ENCODE results near the gene MYH7.

MYH7 gene

DNA sequence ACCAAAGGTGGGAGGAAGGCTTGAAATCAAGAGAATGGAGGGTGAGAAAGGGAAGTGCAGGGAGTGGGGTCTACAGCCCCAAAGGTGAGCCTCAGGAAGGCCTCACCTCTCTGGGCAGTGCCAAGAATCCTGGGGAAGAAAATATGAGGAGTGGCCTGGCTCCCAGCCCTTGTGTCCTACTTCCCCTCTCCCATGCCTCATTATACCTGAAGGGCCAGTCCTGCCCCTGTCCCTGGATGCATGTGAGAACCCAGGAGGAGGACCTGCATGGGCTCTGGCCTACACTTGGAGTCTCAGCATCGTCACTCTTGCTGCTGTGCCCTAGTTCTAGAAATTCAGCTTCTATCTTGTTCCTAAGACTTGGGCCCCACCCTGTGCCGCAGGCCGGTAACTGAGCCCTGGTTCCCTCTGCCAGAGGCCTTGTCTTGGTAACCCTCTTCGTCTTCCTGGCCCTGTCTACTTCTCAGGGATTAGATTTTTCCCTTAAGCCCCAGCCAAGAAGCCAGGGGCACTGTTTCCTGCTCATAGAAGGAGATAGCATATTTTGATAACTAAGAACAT lies 10.9 kb upstream of the MYH7 start:
- TF ChIP-seq, protein P1, sequence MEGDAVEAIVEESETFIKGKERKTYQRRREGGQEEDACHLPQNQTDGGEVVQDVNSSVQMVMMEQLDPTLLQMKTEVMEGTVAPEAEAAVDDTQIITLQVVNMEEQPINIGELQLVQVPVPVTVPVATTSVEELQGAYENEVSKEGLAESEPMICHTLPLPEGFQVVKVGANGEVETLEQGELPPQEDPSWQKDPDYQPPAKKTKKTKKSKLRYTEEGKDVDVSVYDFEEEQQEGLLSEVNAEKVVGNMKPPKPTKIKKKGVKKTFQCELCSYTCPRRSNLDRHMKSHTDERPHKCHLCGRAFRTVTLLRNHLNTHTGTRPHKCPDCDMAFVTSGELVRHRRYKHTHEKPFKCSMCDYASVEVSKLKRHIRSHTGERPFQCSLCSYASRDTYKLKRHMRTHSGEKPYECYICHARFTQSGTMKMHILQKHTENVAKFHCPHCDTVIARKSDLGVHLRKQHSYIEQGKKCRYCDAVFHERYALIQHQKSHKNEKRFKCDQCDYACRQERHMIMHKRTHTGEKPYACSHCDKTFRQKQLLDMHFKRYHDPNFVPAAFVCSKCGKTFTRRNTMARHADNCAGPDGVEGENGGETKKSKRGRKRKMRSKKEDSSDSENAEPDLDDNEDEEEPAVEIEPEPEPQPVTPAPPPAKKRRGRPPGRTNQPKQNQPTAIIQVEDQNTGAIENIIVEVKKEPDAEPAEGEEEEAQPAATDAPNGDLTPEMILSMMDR (IDR thresholded peaks at IDR 0.05), result no peak
- TF ChIP-seq ZFX (IDR thresholded peaks at IDR 0.05; ENCODE audit: borderline replicate concordance), result no peak
- H3K27ac ChIP-seq, result no peak overlapping the region

DNA sequence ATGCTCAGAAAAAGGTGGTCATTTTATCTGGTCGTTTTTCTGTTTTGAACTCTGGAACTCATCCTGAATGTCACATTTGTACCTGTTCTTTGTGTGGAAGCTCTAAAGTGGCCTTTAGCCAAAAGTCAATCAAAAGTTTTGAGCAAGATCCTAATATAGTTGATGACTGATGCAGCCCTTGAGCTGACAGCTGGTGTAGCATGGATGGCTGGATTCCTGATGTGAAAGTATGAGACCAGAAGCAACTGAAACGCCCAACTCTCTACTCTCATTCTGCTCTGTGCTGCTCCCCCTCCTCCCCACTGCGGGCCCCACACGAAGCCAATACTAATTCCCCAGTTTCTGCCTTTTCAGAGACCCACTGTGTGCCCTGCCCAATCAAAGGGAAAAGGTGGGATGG lies 10.3 kb upstream of the MYH7 start:
- TF ChIP-seq ZFX (IDR thresholded peaks at IDR 0.05; ENCODE audit: borderline replicate concordance), result no peak
- TF ChIP-seq, protein P1 (IDR thresholded peaks at IDR 0.05), result no peak
- no peak overlapping the region for H3K27ac ChIP-seq

DNA sequence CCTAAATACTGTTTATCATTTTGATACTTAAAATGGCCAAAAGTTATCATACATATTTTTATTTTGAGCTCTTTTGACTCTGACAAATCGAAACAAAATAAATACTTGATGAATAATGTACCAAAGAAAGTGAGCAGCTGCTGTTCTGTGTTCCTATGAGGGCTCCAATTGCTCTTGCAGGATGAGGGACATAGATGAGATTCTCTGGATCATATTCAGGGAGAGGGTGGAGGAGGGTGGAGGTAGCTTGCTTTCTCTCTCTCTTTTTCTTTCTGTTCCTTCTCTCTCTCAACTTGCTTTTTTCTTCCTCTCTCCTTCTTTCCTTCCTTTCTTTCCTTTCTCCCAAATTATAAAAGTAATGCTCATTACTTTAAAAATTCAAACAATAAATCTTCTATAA lies 8.9 kb upstream of the MYH7 start:
- TF ChIP-seq ZFX (IDR thresholded peaks at IDR 0.05; ENCODE audit: borderline replicate concordance), result no peak
- H3K27ac ChIP-seq, result no peak overlapping the region

DNA sequence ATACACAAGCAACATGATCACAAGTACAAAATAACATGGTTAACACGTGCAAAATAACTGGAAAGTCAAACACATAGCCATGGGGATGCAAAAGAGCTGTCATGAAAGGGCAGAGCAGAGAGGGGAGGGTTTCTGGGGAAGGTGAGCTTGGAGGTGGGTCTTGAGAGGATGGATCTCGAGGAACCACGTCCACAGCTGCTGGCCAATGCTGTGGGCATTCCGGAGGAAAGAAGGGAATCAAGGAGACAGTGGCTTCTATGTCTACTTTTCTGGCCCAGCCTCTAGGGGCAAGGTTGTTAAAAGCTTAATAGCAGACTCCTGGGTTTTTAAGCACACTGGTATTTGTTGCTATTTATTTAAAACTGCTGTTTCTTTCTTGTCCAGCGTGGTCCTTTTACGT lies 8.4 kb upstream of the MYH7 start:
- no peak for TF ChIP-seq ZFX (IDR thresholded peaks at IDR 0.05; ENCODE audit: borderline replicate concordance)
- TF ChIP-seq, protein P1 (IDR thresholded peaks at IDR 0.05), result no peak
- H3K27ac ChIP-seq, result no peak overlapping the region

DNA sequence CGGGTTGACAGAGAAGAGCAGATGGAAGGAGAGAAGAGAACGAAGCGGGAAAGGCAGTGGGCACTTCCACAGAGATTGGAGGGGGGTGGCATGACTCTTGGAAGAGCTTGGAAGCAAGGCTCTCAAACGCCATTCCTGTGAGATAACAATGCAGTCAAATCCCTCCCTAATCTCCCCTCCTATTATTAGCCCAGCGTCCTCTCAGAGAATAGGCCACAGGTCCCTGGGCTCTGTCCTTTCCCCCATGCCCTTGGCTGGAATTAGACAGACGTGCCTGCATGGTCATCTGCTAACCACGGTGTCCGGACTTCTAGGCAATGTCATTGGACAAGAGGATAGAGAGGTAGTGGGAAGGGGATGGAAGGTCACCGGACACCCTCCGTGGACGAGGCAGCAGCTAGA lies 8.0 kb upstream of the MYH7 start:
- TF ChIP-seq, protein P1 (IDR thresholded peaks at IDR 0.05), result no peak
- TF ChIP-seq ZFX (IDR thresholded peaks at IDR 0.05; ENCODE audit: borderline replicate concordance), result no peak
- H3K27ac ChIP-seq, result no peak overlapping the region

DNA sequence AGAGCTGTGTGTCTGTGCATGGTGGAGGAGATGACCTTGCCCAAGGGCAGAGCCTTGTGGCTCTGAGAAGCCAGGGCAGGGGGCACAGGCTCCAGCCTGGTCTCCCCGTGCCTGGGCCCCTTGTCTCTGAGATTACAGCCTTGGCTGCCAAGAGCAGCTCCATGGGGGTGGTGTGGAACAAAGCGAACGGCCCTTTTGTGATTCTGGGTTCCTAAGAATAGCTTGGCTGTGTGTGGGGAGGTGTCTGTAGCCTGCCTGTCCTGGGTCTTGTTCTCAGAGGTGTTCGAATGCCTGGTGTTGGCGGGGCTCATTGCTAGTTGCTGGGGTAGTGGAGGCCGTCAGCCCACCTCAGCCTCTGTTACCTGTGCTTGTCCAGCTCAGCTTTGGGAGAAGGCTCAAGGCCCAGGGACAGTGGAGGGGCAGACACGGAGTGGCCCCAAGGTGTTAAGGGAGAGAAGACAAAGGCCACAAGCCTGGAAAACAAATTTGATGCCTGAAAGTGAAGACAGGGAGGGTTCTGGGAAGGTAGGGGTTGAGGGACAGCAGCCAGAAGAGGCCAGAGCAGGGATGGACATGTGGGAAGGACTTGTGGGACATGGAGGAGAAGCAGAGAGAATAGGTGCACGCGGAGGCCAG lies 7.4 kb upstream of the MYH7 start:
- no peak overlapping the region for H3K27ac ChIP-seq
- TF ChIP-seq, protein P1 (IDR thresholded peaks at IDR 0.05), result no peak
- TF ChIP-seq ZFX (IDR thresholded peaks at IDR 0.05; ENCODE audit: borderline replicate concordance), result no peak

DNA sequence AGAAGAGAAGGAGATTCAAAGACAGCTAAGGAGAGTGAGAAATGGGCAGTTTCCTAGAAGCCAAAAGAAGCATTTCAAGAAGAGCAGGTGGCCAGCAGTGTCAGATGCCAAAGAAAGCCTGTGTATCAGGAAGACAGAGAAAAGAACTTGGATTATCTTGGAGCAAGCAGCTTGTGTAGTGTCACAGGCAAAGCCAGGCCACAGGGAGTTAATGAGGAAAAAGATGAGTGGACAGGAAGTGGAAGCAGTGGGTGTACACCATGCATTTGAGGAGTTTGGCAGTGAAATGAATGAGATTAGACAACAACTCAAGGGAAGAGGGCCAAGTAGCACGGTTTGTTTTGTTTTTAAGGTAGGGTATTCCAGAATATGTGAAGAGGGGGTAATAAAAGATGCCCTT lies 5.6 kb upstream of the MYH7 start:
- TF ChIP-seq, protein P1 (IDR thresholded peaks at IDR 0.05), result no peak
- TF ChIP-seq ZFX (IDR thresholded peaks at IDR 0.05; ENCODE audit: borderline replicate concordance), result no peak
- no peak overlapping the region for H3K27ac ChIP-seq
